Kidney (tissue), 14 donors: ENCODE results near the gene GAL3ST2. TPM values are rescaled to one million over a fixed set of nuclear protein-coding genes. Genes with fewer than 3 reads are reported as not detected.

Experiments used
- DNase-seq, 5 donors: peaks; one replicate each; pipeline ENCODE4 v3.0.0-alpha.2; 2013 to 2020
- FAIRE-seq: peaks from 2 replicates; lab custom pipeline; 2012; peaks lifted over from hg19 to GRCh38; lab: Jason Lieb, UNC
- H3K27ac ChIP-seq, 2 donors: one replicate each; pipeline ENCODE4 v1.7.0; 2013; ENCODE audit warnings: low read depth in 2 of 2, low read length in 2 of 2, inconsistent platforms in 1 of 2
- H3K27me3 ChIP-seq: one replicate; pipeline ENCODE4 v1.7.1; 2013; ENCODE audit warnings: low read length, inconsistent platforms; ENCODE audit not compliant: control insufficient read depth, insufficient read depth
- H3K36me3 ChIP-seq, 3 donors: one replicate each; pipeline versions ENCODE4 v1.7.0 to v1.7.1; 2013; ENCODE audit warnings: low read length in 3 of 3, control low read depth in 1 of 3, inconsistent platforms in 1 of 3; ENCODE audit not compliant: insufficient read depth in 3 of 3, control insufficient read depth in 2 of 3
- H3K4me1 ChIP-seq, 3 donors: one replicate each; pipeline versions ENCODE4 v1.7.0 to v1.7.1; 2013; ENCODE audit warnings: low read length in 3 of 3, inconsistent platforms in 1 of 3, low read depth in 1 of 3; ENCODE audit not compliant: control insufficient read depth in 2 of 3, insufficient read depth in 2 of 3
- H3K4me3 ChIP-seq, 3 donors: one replicate each; pipeline versions ENCODE4 v1.7.0 to v1.8.1; 2013; ENCODE audit warnings: low read length in 3 of 3, control low read depth in 1 of 3, inconsistent platforms in 1 of 3
- H3K9ac ChIP-seq, 3 donors: one replicate each; pipeline versions ENCODE4 v1.7.0 to v1.7.1; 2013; ENCODE audit warnings: low read length in 3 of 3, control low read depth in 1 of 3, inconsistent platforms in 1 of 3
- H3K9me3 ChIP-seq, 3 donors: one replicate each; pipeline versions ENCODE4 v1.7.0 to v1.7.1; 2013; ENCODE audit warnings: low read length in 3 of 3, control low read depth in 1 of 3, inconsistent platforms in 1 of 3; ENCODE audit not compliant: control insufficient read depth in 2 of 3, insufficient read depth in 1 of 3
- intact Hi-C: fragments of 100-400 bp; cut with DNase I; formaldehyde crosslinking; loops from one replicate; pipeline ENCODE4 v1.11.1; 2022
- polyA plus RNA-seq: library from polyadenylated mRNA; stranded (reverse); fragments of 350-450 nt; fragmentation: Illumina TruSeq; extraction: RNeasy Lipid Tissue Mini Kit (QIAGEN cat#74804); gene quantifications from one replicate; pipeline ENCODE4 v1.2.3, GENCODE V29; 2014; ENCODE audit warnings: low read depth, low replicate concordance; ENCODE audit not compliant: insufficient read depth
- total RNA-seq: library from RNA; stranded (reverse); fragmentation: NEBNext Ultra II Directional; extraction: Animal tissue kit (Norgen Biotek cat#: 25700); gene quantifications from one replicate; pipeline ENCODE4 v1.2.1, GENCODE V29; 2021
- TF ChIP-seq, protein P1 (sequence below): IDR thresholded peaks from 3 replicates; pipeline ENCODE4 v1.5.1; 2012; ENCODE audit warnings: mild to moderate bottlenecking, moderate library complexity, borderline replicate concordance; ENCODE audit not compliant: insufficient read depth; ENCODE audit errors: extremely low read depth
- donor health status: control.
- donor health status: control.
- donor health status: control.
- donor health status: control.
- donor health status: control.
- donor health status: DM: yes; HTN: yes; CAD: no.
- donor health status: Normal renal cell carcinoma (clear cell type).

Gene GAL3ST2
- total and polyA plus RNA-seq, 2 donors from 2014 or later: 0.19 to 0.39 TPM

- no peaks in the 10 kb centered on the region for H3K27me3 ChIP-seq
- H3K27ac ChIP-seq: no peak overlapping the region
- intact Hi-C loops: loop anchor here (10.0 kb wide), 1 partner anchor 141 kb away; no protein-coding TSS in a partner anchor
- no peaks in the 10 kb centered on the region for H3K9me3 ChIP-seq
- H3K9ac ChIP-seq: peak overlapping the region in 1 of 3 donors; percentile 32
- no peak for FAIRE-seq
- DNase-seq: peak in 2 of 5 donors; percentile 63 to 85
- TF ChIP-seq, protein P1, sequence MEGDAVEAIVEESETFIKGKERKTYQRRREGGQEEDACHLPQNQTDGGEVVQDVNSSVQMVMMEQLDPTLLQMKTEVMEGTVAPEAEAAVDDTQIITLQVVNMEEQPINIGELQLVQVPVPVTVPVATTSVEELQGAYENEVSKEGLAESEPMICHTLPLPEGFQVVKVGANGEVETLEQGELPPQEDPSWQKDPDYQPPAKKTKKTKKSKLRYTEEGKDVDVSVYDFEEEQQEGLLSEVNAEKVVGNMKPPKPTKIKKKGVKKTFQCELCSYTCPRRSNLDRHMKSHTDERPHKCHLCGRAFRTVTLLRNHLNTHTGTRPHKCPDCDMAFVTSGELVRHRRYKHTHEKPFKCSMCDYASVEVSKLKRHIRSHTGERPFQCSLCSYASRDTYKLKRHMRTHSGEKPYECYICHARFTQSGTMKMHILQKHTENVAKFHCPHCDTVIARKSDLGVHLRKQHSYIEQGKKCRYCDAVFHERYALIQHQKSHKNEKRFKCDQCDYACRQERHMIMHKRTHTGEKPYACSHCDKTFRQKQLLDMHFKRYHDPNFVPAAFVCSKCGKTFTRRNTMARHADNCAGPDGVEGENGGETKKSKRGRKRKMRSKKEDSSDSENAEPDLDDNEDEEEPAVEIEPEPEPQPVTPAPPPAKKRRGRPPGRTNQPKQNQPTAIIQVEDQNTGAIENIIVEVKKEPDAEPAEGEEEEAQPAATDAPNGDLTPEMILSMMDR: no peak
- H3K4me1 ChIP-seq: peaks cover 0 to 5% (median 0%) of the 10 kb centered on the region in 3 donors
- peaks cover 0 to 2% (median 0%) of the 10 kb centered on the region in 3 donors for H3K36me3 ChIP-seq
- H3K4me3 ChIP-seq: peak overlapping the region in 1 of 3 donors; percentile 49
Measured at GRCh38 chr2:241733391-241734207, 43.0 kb upstream of the GAL3ST2 start.

GRCh38 chr2:241734208-241734466, 42.5 kb upstream of the GAL3ST2 start:
- no peaks in the 10 kb centered on the region for H3K27me3 ChIP-seq
- H3K36me3 ChIP-seq: peaks cover 0 to 2% (median 0%) of the 10 kb centered on the region in 3 donors
- DNase-seq (no peak), FAIRE-seq (no peak)
- TF ChIP-seq, protein P1: no peak
- H3K4me1 ChIP-seq: peaks cover 0 to 5% (median 0%) of the 10 kb centered on the region in 3 donors
- no peak overlapping the region for H3K27ac ChIP-seq
- peak overlapping the region in 1 of 3 donors; percentile 32 for H3K9ac ChIP-seq
- intact Hi-C loops: loop anchor here (10.0 kb wide), 1 partner anchor 141 kb away; no protein-coding TSS in a partner anchor
- peak overlapping the region in 2 of 3 donors; percentile 34 to 49 for H3K4me3 ChIP-seq
- H3K9me3 ChIP-seq: no peaks in the 10 kb centered on the region

DNA sequence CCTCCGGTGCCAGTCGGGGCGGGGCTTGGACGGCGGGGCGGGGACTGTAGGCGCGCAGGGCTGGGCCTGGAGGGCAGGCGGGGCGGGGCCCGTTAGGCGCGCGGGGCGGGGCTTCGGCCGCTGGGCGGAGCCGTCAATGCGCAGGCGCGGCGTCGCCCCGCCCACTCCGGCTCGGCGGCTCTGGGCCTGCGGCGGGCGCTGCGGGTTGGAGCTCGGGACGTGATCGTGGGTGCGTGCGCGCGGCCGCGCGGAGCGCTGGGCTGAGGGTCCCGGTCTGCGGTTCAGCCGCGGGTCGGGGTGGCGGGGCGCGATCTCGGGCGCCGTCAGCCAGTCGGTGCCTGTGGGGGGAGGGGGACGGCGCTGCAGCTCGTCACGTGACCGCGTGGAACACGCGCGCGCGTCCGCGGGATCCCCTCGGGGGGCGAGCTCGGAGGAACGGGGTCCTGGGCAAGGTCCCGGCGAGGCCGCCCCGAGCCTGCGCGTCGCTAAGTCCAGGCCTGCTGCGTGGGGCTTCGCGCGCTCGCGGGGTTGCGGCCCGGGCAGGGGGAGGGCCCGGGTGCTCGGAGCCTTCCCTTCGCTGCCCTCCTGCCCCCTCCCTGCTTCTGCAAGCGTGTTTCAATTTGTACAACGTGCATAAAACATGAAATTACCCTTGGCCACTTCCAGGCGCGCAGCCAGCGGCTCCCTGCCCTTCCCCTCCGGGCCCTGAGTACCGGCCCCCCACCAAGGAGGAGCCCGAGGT, 42.0 kb upstream of the GAL3ST2 start, which contains the start of gene D2HGDH:
Gene D2HGDH, plus strand, starts transcription at position 164 of the 742 bp plus-strand sequence. CDS start 595 bp downstream, outside the sequence.
- Histone ChIP-seq H3K27me3 (no peaks in the 10 kb centered on the region), H3K4me1 (peaks cover 0 to 5% (median 0%) of the 10 kb centered on the region in 3 donors), H3K36me3 (peaks cover 0 to 2% (median 0%) of the 10 kb centered on the region in 3 donors), H3K9ac (peak within 1 kb of the TSS; percentile 8 to 67 (median 32)), H3K27ac (peak within 1 kb of the TSS; percentile 93 to 95), H3K4me3 (peak within 1 kb of the TSS; percentile 50 to 75 (median 68)), H3K9me3 (no peaks in the 10 kb centered on the region)
- DNase-seq (peak; percentile 89 to 98 (median 93)), FAIRE-seq (no peak)
- intact Hi-C loops: loop anchor here (10.0 kb wide), 1 partner anchor 140 kb away; no protein-coding TSS in a partner anchor
- TF ChIP-seq, protein P1: no peak
